Upper lobe of left lung (tissue), 6 donors: ENCODE results near the gene ARHGEF19. TPM values are rescaled to one million over a fixed set of nuclear protein-coding genes. Genes with fewer than 3 reads are reported as not detected.

Experiments used
- ATAC-seq, 2 donors: fragments of 200-7000 bp; cut with Tn5 transposase; one replicate each; pipeline ENCODE4 v1.9.1; 2022; ENCODE audit warnings: mild to moderate bottlenecking in 2 of 2, moderate library complexity in 2 of 2; ENCODE audit not compliant: low FRiP score in 2 of 2
- DNase-seq, 2 donors: peaks; one replicate each; pipeline ENCODE4 v3.0.0-alpha.2; 2019 to 2020
- H3K27ac ChIP-seq, 4 donors: fragments of 200-600 bp; sonication (generic); one replicate each; pipeline ENCODE4 v1.5.1; 2016 to 2019
- H3K27me3 ChIP-seq, 4 donors: fragments of 200-600 bp; sonication (generic); one replicate each; pipeline ENCODE4 v1.5.1; 2017 to 2019
- H3K36me3 ChIP-seq, 4 donors: fragments of 200-600 bp; sonication (generic); one replicate each; pipeline ENCODE4 v1.5.1; 2016 to 2019
- H3K4me1 ChIP-seq, 4 donors: fragments of 200-600 bp; sonication (generic); one replicate each; pipeline ENCODE4 v1.5.1; 2018 to 2019
- H3K4me3 ChIP-seq, 4 donors: fragments of 200-600 bp; sonication (generic); one replicate each; pipeline ENCODE4 v1.5.1; 2017 to 2019; ENCODE audit warnings: mild to moderate bottlenecking in 2 of 4, moderate library complexity in 1 of 4
- H3K9me3 ChIP-seq, 4 donors: fragments of 200-600 bp; sonication (generic); one replicate each; pipeline ENCODE4 v1.5.1; 2018 to 2019
- CTCF ChIP-seq, 6 experiments: fragments of 450-650 bp in 4 of 6; fragments of 200-600 bp in 2 of 6; sonication (generic) in 2 of 6; IDR thresholded peaks; one replicate each; pipeline ENCODE4 v1.5.1; 2016 to 2019; ENCODE audit warnings: antibody characterized with exemption in 6 of 6
- EP300 ChIP-seq, 4 donors: sonication (generic); formaldehyde crosslinking; IDR thresholded peaks; one replicate each; pipeline ENCODE4 v1.5.1; 2017; ENCODE audit warnings: antibody characterized with exemption in 4 of 4, control low read depth in 2 of 4
- POLR2A ChIP-seq, 4 donors: fragments of 450-650 bp; IDR thresholded peaks; one replicate each; pipeline ENCODE4 v1.5.1; 2016 to 2017; ENCODE audit warnings: antibody characterized with exemption in 4 of 4, mild to moderate bottlenecking in 2 of 4
- POLR2AphosphoS5 ChIP-seq, 2 donors: sonication (generic); formaldehyde crosslinking; IDR thresholded peaks; one replicate each; pipeline ENCODE4 v1.5.1; 2017; ENCODE audit warnings: antibody characterized with exemption in 2 of 2
- WGBS, 2 donors: methylation state at CpG; one replicate each; pipeline ENCODE4 v1.1.5; 2017 to 2018; 5-methylcytosine and 5-hydroxymethylcytosine counted together
- total RNA-seq, 6 donors: library from RNA; depleted of rRNA in 4 of 6; stranded (reverse); fragments of >200 nt in 4 of 6; gene quantifications; one replicate each; pipeline versions ENCODE4 v1.1.0 to v1.2.1, GENCODE V29; 2016 to 2021
- donor health status: DM: no; HTN: no; CAD: no; lungs with moderate emphysema.
- donor health status: DM: no; HTN: yes; CAD: no; lungs with severe emphysema.

Gene ARHGEF19
- total RNA-seq, 6 donors from 2014 or later = 3.5 to 70.2 (median 12.6) TPM

- H3K9me3 ChIP-seq = no peaks in the 10 kb centered on the region
- H3K4me1 ChIP-seq = peaks cover 16 to 23% (median 20%) of the 10 kb centered on the region in 4 donors
- peak within 1 kb of the TSS; percentile 54 to 70 (median 64) for H3K4me3 ChIP-seq
- TF ChIP-seq POLR2A (IDR thresholded peaks at IDR 0.05) (peak in 3 of 4 donors; percentile 42 to 86 (median 58)), EP300 (IDR thresholded peaks at IDR 0.05) (no peak), POLR2AphosphoS5 (IDR thresholded peaks at IDR 0.05) (peak; percentile 33 to 87), CTCF (IDR thresholded peaks at IDR 0.05) (peak in 1 of 6 experiments; percentile 27)
- peak; percentile 92 to 97 for ATAC-seq
- 1 to 8% methylated on average over 23 to 28 of the region's 57 CpGs for WGBS, 2 donors
- no peaks in the 10 kb centered on the region for H3K27me3 ChIP-seq
- peaks cover 0 to 7% (median 0%) of the 10 kb centered on the region in 4 donors for H3K36me3 ChIP-seq
- DNase-seq = peak; percentile 96 to 99
- peak within 1 kb of the TSS; percentile 86 to 91 (median 89) for H3K27ac ChIP-seq
These were observed 24.3 kb upstream of the ARHGEF19 start, which contains the start of gene CPLANE2 for GRCh38 chr1:16236511-16237342. TSS of gene CPLANE2 (minus strand) at chr1:16237183. CDS start at chr1:16236742, 441 bp downstream.

GRCh38 chr1:16235944-16236510, 23.6 kb upstream of the ARHGEF19 start:
- peak in 1 of 4 donors; percentile 19 for TF ChIP-seq POLR2A (IDR thresholded peaks at IDR 0.05)
- TF ChIP-seq POLR2AphosphoS5 (IDR thresholded peaks at IDR 0.05) = no peak
- peak in 4 of 6 experiments; percentile 40 to 64 (median 44) for TF ChIP-seq CTCF (IDR thresholded peaks at IDR 0.05)
- no peak for TF ChIP-seq EP300 (IDR thresholded peaks at IDR 0.05)
- 47 to 56% methylated on average over 3 to 6 of the region's 6 CpGs for WGBS, 2 donors
- peaks cover 16 to 23% (median 20%) of the 10 kb centered on the region in 4 donors for H3K4me1 ChIP-seq
- peak in 1 of 2 donors; percentile 56 for DNase-seq
- no peaks in the 10 kb centered on the region for H3K27me3 ChIP-seq
- peaks cover 0 to 8% (median 0%) of the 10 kb centered on the region in 4 donors for H3K36me3 ChIP-seq
- peak overlapping the region; percentile 86 to 91 (median 89) for H3K27ac ChIP-seq
- peak; percentile 57 to 85 for ATAC-seq
- no peaks in the 10 kb centered on the region for H3K9me3 ChIP-seq
- peak overlapping the region in 3 of 4 donors; percentile 59 to 70 (median 69) for H3K4me3 ChIP-seq

- H3K9me3 ChIP-seq = no peaks in the 10 kb centered on the region
- TF ChIP-seq CTCF (IDR thresholded peaks at IDR 0.05) (no peak), POLR2A (IDR thresholded peaks at IDR 0.05) (no peak), POLR2AphosphoS5 (IDR thresholded peaks at IDR 0.05) (no peak), EP300 (IDR thresholded peaks at IDR 0.05) (no peak)
- H3K4me1 ChIP-seq = peaks cover 16 to 23% (median 20%) of the 10 kb centered on the region in 4 donors
- DNase-seq (no peak), ATAC-seq (no peak)
- H3K27ac ChIP-seq = no peak overlapping the region
- H3K27me3 ChIP-seq = no peaks in the 10 kb centered on the region
- peaks cover 0 to 8% (median 0%) of the 10 kb centered on the region in 4 donors for H3K36me3 ChIP-seq
- WGBS, 2 donors = 91 to 97% methylated on average over 2 of the region's 2 CpGs
- no peak overlapping the region for H3K4me3 ChIP-seq
These were observed 22.9 kb upstream of the ARHGEF19 start for GRCh38 chr1:16235347-16235746.

GRCh38 chr1:16233431-16233830, 21.0 kb upstream of the ARHGEF19 start:
- H3K27ac ChIP-seq = no peak overlapping the region
- H3K36me3 ChIP-seq = peaks cover 0 to 8% (median 0%) of the 10 kb centered on the region in 4 donors
- no peaks in the 10 kb centered on the region for H3K9me3 ChIP-seq
- peaks cover 16 to 23% (median 20%) of the 10 kb centered on the region in 4 donors for H3K4me1 ChIP-seq
- DNase-seq (peak in 1 of 2 donors; percentile 50), ATAC-seq (no peak)
- WGBS, 2 donors = 98% methylated on average over 8 of the region's 8 CpGs
- no peak for TF ChIP-seq POLR2AphosphoS5 (IDR thresholded peaks at IDR 0.05)
- no peak for TF ChIP-seq POLR2A (IDR thresholded peaks at IDR 0.05)
- no peak for TF ChIP-seq CTCF (IDR thresholded peaks at IDR 0.05)
- no peak for TF ChIP-seq EP300 (IDR thresholded peaks at IDR 0.05)
- no peak overlapping the region for H3K4me3 ChIP-seq
- H3K27me3 ChIP-seq = no peaks in the 10 kb centered on the region
